ENCODE measurements around the gene DOCK1.

Gene DOCK1

DNA sequence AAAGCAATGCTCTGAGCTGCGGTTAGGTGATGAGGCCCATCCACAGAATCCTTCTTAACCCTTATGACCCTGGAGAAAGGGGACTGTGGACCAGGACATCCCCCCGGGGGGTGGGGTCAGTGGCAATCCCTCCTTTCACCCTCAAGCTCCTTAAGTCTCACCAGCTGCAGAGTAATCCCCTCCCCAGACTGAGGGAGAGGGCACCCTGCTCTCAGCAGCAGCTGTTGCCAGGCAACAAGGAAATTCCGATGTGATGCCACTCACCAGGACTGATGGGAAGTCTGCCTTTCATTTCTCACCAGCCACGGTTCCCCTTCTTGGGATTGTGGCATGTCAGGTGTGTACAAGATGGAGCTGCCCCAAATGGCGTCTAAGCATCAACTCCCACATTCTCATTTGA lies 129.6 kb downstream of the DOCK1 start:
- Histone ChIP-seq H4K8ac (ENCODE audit: low read depth, low read length) (no peak overlapping the region), H3K9me3 (replicated peaks in 1 of 2; ENCODE audit: control insufficient read depth in 2 of 2, insufficient read depth in 1 of 2, low read depth in 1 of 2, low read length in 2 of 2) (no peaks in the 10 kb centered on the region), H3K23ac (ENCODE audit: low read depth, low read length, poor library complexity) (no peak overlapping the region), H3K18ac (ENCODE audit: low read length) (no peak overlapping the region), H2AK5ac (ENCODE audit: low read depth, low read length) (no peak overlapping the region), H2BK12ac (ENCODE audit: low read length) (no peak overlapping the region), H2BK5ac (ENCODE audit: low read length) (no peak overlapping the region), H3K4me1 (ENCODE audit: control insufficient read depth in 2 of 2, insufficient read depth in 1 of 2, low read depth in 1 of 2, low read length in 2 of 2) (peaks cover 5 to 10% of the 10 kb centered on the region in 2 donors), H4K91ac (ENCODE audit: low read depth, low read length, poor library complexity) (peak overlapping the region; percentile 50), H2BK120ac (ENCODE audit: low read depth, low read length) (no peak overlapping the region), H3K36me3 (replicated peaks in 1 of 2; ENCODE audit: control insufficient read depth in 2 of 2, insufficient read depth in 2 of 2, low read length in 2 of 2) (peaks cover 26 to 94% of the 10 kb centered on the region in 2 donors), H2BK15ac (ENCODE audit: low read length) (no peak overlapping the region), H3K27ac (replicated peaks; ENCODE audit: low read length) (no peak overlapping the region), H3K4me3 (ENCODE audit: low read length in 2 of 2) (no peak overlapping the region), H3K9ac (ENCODE audit: low read depth, low read length, poor library complexity) (no peak overlapping the region), H3K27me3 (ENCODE audit: control insufficient read depth in 3 of 3, insufficient read depth in 3 of 3, low read depth in 1 of 3, low read length in 3 of 3) (peaks cover 0 to 2% (median 0%) of the 10 kb centered on the region in 3 experiments), H3K79me1 (ENCODE audit: low read depth, low read length) (no peaks in the 10 kb centered on the region), H3K14ac (ENCODE audit: low read length) (no peak overlapping the region), H3K4ac (ENCODE audit: low read length) (no peak overlapping the region), H2AFZ (ENCODE audit: low read length) (no peak overlapping the region), H3K4me2 (ENCODE audit: insufficient read depth, low read length, poor library complexity, severe bottlenecking) (no peak overlapping the region)
- peak; percentile 8 for DNase-seq (ENCODE audit: low spot score)
- no CpG with 5 or more reads among the region's 5 CpGs for WGBS, 2 donors (ENCODE audit: extremely low coverage in 2 of 2, insufficient read length in 2 of 2, insufficient replicate concordance in 1 of 2)

DNA sequence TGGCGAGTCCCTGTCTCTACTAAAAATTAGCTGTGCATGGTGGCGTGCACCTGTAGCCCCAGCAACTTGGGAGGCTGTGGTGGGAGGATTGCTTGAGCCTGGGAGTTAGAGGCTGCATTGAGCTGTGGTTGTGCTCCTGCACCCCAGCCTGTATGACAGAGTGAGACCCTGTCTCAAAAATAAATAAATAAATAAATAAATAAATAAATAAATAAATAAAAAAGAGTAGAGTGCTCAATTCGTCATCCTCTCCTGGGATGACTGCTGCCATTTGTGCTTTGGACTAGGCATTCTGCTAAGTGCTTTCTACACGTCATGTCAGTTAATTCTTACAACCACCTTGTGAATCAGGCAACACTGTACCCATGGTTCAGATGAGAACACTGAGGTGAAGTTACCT lies 130.6 kb downstream of the DOCK1 start:
- no peak overlapping the region for H3K9ac ChIP-seq (ENCODE audit: low read depth, low read length, poor library complexity)
- no peak overlapping the region for H3K14ac ChIP-seq (ENCODE audit: low read length)
- no CpG with 5 or more reads among the region's 4 CpGs for WGBS, 2 donors (ENCODE audit: extremely low coverage in 2 of 2, insufficient read length in 2 of 2, insufficient replicate concordance in 1 of 2)
- H4K8ac ChIP-seq (ENCODE audit: low read depth, low read length), result no peak overlapping the region
- no peak overlapping the region for H2AFZ ChIP-seq (ENCODE audit: low read length)
- no peaks in the 10 kb centered on the region for H3K9me3 ChIP-seq (replicated peaks in 1 of 2; ENCODE audit: control insufficient read depth in 2 of 2, insufficient read depth in 1 of 2, low read depth in 1 of 2, low read length in 2 of 2)
- no peak overlapping the region for H2BK15ac ChIP-seq (ENCODE audit: low read length)
- DNase-seq (ENCODE audit: low spot score), result no peak
- H4K91ac ChIP-seq (ENCODE audit: low read depth, low read length, poor library complexity), result no peak overlapping the region
- peaks cover 0 to 2% (median 0%) of the 10 kb centered on the region in 3 experiments for H3K27me3 ChIP-seq (ENCODE audit: control insufficient read depth in 3 of 3, insufficient read depth in 3 of 3, low read depth in 1 of 3, low read length in 3 of 3)
- H2AK5ac ChIP-seq (ENCODE audit: low read depth, low read length), result no peak overlapping the region
- peaks cover 5 to 10% of the 10 kb centered on the region in 2 donors for H3K4me1 ChIP-seq (ENCODE audit: control insufficient read depth in 2 of 2, insufficient read depth in 1 of 2, low read depth in 1 of 2, low read length in 2 of 2)
- peaks cover 25 to 95% of the 10 kb centered on the region in 2 donors for H3K36me3 ChIP-seq (replicated peaks in 1 of 2; ENCODE audit: control insufficient read depth in 2 of 2, insufficient read depth in 2 of 2, low read length in 2 of 2)
- no peak overlapping the region for H3K23ac ChIP-seq (ENCODE audit: low read depth, low read length, poor library complexity)
- H2BK5ac ChIP-seq (ENCODE audit: low read length), result no peak overlapping the region
- no peak overlapping the region for H3K4me3 ChIP-seq (ENCODE audit: low read length in 2 of 2)
- H2BK12ac ChIP-seq (ENCODE audit: low read length), result no peak overlapping the region
- H3K18ac ChIP-seq (ENCODE audit: low read length), result no peak overlapping the region
- no peak overlapping the region for H3K4me2 ChIP-seq (ENCODE audit: insufficient read depth, low read length, poor library complexity, severe bottlenecking)
- no peaks in the 10 kb centered on the region for H3K79me1 ChIP-seq (ENCODE audit: low read depth, low read length)
- H3K27ac ChIP-seq (replicated peaks; ENCODE audit: low read length), result no peak overlapping the region
- H2BK120ac ChIP-seq (ENCODE audit: low read depth, low read length), result no peak overlapping the region
- no peak overlapping the region for H3K4ac ChIP-seq (ENCODE audit: low read length)

DNA sequence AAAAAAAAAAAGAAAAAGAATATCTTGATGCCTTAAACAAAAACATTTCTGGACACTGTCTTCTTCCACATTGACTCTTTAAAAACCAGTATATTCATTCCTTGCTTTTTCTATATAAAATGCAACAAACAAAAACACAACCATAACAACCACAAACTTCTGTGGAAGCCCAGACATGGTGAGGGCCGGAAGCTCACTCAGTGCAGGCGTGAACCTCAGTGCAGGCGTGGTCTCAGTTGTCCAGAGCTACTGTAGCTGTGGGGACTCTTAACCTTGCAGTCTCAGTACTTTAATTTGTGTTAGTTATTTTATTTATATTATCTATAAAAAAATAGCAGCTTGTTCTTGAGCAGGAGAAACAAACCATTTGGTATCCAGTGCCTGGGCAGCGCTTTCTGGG lies 131.8 kb downstream of the DOCK1 start:
- no peak overlapping the region for H2AFZ ChIP-seq (ENCODE audit: low read length)
- no peak overlapping the region for H3K4me2 ChIP-seq (ENCODE audit: insufficient read depth, low read length, poor library complexity, severe bottlenecking)
- H3K9ac ChIP-seq (ENCODE audit: low read depth, low read length, poor library complexity), result no peak overlapping the region
- H3K27ac ChIP-seq (replicated peaks; ENCODE audit: low read length), result no peak overlapping the region
- H2BK120ac ChIP-seq (ENCODE audit: low read depth, low read length), result no peak overlapping the region
- H2BK15ac ChIP-seq (ENCODE audit: low read length), result no peak overlapping the region
- no peak overlapping the region for H3K4ac ChIP-seq (ENCODE audit: low read length)
- H2BK5ac ChIP-seq (ENCODE audit: low read length), result no peak overlapping the region
- H3K14ac ChIP-seq (ENCODE audit: low read length), result no peak overlapping the region
- no peak overlapping the region for H3K23ac ChIP-seq (ENCODE audit: low read depth, low read length, poor library complexity)
- no peak overlapping the region for H2BK12ac ChIP-seq (ENCODE audit: low read length)
- H3K4me3 ChIP-seq (ENCODE audit: low read length in 2 of 2), result no peak overlapping the region
- H2AK5ac ChIP-seq (ENCODE audit: low read depth, low read length), result no peak overlapping the region
- no peak overlapping the region for H4K91ac ChIP-seq (ENCODE audit: low read depth, low read length, poor library complexity)
- no peaks in the 10 kb centered on the region for H3K79me1 ChIP-seq (ENCODE audit: low read depth, low read length)
- no peak overlapping the region for H3K18ac ChIP-seq (ENCODE audit: low read length)
- H3K9me3 ChIP-seq (replicated peaks in 1 of 2; ENCODE audit: control insufficient read depth in 2 of 2, insufficient read depth in 1 of 2, low read depth in 1 of 2, low read length in 2 of 2), result no peaks in the 10 kb centered on the region
- peaks cover 0 to 2% (median 0%) of the 10 kb centered on the region in 3 experiments for H3K27me3 ChIP-seq (ENCODE audit: control insufficient read depth in 3 of 3, insufficient read depth in 3 of 3, low read depth in 1 of 3, low read length in 3 of 3)
- peaks cover 24 to 95% of the 10 kb centered on the region in 2 donors for H3K36me3 ChIP-seq (replicated peaks in 1 of 2; ENCODE audit: control insufficient read depth in 2 of 2, insufficient read depth in 2 of 2, low read length in 2 of 2)
- no peak overlapping the region for H4K8ac ChIP-seq (ENCODE audit: low read depth, low read length)
- no CpG with 5 or more reads among the region's 4 CpGs for WGBS, 2 donors (ENCODE audit: extremely low coverage in 2 of 2, insufficient read length in 2 of 2, insufficient replicate concordance in 1 of 2)
- DNase-seq (ENCODE audit: low spot score), result no peak
- peaks cover 5 to 10% of the 10 kb centered on the region in 2 donors for H3K4me1 ChIP-seq (ENCODE audit: control insufficient read depth in 2 of 2, insufficient read depth in 1 of 2, low read depth in 1 of 2, low read length in 2 of 2)

DNA sequence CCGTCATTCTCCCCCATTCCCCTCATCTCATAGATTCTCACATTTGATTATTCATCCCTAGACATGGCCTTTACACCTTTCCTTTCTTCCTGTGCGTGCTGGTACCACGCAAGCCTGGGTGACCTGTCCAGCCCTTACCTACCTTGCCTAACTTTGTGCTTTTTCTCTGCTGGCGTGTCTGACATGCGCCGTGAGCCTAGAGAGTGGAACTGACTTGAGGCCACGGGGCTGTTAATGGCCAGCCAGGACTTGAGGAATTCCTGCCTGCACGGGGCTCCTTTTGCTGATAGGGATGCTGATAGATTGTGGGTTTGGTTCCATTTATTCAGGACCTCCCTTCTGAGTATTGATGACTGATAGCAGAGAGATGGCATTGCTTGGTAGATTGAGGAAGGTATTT lies 134.2 kb downstream of the DOCK1 start:
- no peak for DNase-seq (ENCODE audit: low spot score)
- Histone ChIP-seq H3K27ac (replicated peaks; ENCODE audit: low read length) (no peak overlapping the region), H2BK120ac (ENCODE audit: low read depth, low read length) (no peak overlapping the region), H3K4me2 (ENCODE audit: insufficient read depth, low read length, poor library complexity, severe bottlenecking) (no peak overlapping the region), H3K4me1 (ENCODE audit: control insufficient read depth in 2 of 2, insufficient read depth in 1 of 2, low read depth in 1 of 2, low read length in 2 of 2) (peaks cover 0 to 5% of the 10 kb centered on the region in 2 donors), H3K14ac (ENCODE audit: low read length) (no peak overlapping the region), H3K9ac (ENCODE audit: low read depth, low read length, poor library complexity) (no peak overlapping the region), H3K23ac (ENCODE audit: low read depth, low read length, poor library complexity) (no peak overlapping the region), H3K27me3 (ENCODE audit: control insufficient read depth in 3 of 3, insufficient read depth in 3 of 3, low read depth in 1 of 3, low read length in 3 of 3) (peaks cover 0 to 1% (median 0%) of the 10 kb centered on the region in 3 experiments), H4K91ac (ENCODE audit: low read depth, low read length, poor library complexity) (no peak overlapping the region), H2AFZ (ENCODE audit: low read length) (no peak overlapping the region), H3K18ac (ENCODE audit: low read length) (no peak overlapping the region), H2BK15ac (ENCODE audit: low read length) (no peak overlapping the region), H3K9me3 (replicated peaks in 1 of 2; ENCODE audit: control insufficient read depth in 2 of 2, insufficient read depth in 1 of 2, low read depth in 1 of 2, low read length in 2 of 2) (no peaks in the 10 kb centered on the region), H3K79me1 (ENCODE audit: low read depth, low read length) (no peaks in the 10 kb centered on the region), H3K4me3 (ENCODE audit: low read length in 2 of 2) (no peak overlapping the region), H2BK12ac (ENCODE audit: low read length) (no peak overlapping the region), H3K4ac (ENCODE audit: low read length) (no peak overlapping the region), H2BK5ac (ENCODE audit: low read length) (no peak overlapping the region), H2AK5ac (ENCODE audit: low read depth, low read length) (no peak overlapping the region), H3K36me3 (replicated peaks in 1 of 2; ENCODE audit: control insufficient read depth in 2 of 2, insufficient read depth in 2 of 2, low read length in 2 of 2) (peaks cover 23 to 95% of the 10 kb centered on the region in 2 donors), H4K8ac (ENCODE audit: low read depth, low read length) (no peak overlapping the region)
- WGBS, 2 donors (ENCODE audit: extremely low coverage in 2 of 2, insufficient read length in 2 of 2, insufficient replicate concordance in 1 of 2), result no CpG with 5 or more reads among the region's 8 CpGs

All from neuronal stem cell (in vitro differentiated cells).